Stimulated activated CD8-positive, alpha-beta memory T cell treated with anti-CD3 and anti-CD28 coated beads, Interleukin-15, amount 100 ng/mL, for 1 hour (primary cell): ENCODE results near the gene MAGEA11.
"Not testable (repeated sequence)": the region's sequence is repeated elsewhere in the genome, so short reads cannot be mapped to it uniquely, and the experiment has no call there.

Experiments used
- DNase-seq: peaks from one replicate; pipeline ENCODE4 v3.0.0-alpha.2; 2020; ENCODE audit warnings: low read depth

The MAGEA11 gene

DNA sequence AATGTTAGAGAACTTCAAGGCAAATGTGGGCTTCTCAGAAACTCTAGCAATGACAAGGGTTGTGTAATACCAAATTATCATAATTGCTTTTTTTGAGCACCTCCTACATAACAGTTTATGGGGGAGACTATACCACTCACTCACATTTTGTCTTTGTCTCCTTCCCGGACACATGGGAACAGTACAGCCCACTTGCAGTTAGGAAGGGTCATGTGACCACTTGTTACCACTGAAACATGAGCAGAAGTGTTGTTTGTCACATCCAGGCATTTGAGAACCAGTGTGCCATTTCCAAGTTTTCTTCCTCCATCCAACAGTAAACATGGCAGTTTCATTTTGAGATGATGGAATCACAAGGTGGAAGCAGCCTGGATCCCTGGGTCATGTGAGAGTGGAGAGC, 6.9 kb downstream of the MAGEA11 start:
- no peak for DNase-seq

- no peak for DNase-seq
These were observed 8.3 kb downstream of the MAGEA11 start for GRCh38 chrX:149720021-149720689.

DNA sequence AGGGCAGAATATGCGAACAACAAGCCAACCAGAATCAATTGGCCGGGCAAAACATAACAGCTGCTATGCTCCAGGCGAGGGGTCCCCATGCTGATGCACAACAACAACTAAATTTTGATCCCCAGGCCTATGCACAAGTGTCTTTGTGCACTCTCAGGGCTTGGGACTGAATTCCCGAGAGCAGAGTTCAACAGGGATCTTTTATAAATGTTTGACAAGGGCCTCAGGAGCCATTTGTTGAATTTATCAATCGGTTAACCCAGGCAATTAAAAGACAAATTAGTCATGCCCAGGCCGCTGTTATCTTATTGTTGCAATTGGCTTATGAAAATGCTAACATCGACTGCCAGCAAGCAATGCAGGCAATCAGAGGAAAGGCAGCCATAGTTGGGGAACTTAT, 9.4 kb downstream of the MAGEA11 start:
- DNase-seq = not testable (repeated sequence)

DNA sequence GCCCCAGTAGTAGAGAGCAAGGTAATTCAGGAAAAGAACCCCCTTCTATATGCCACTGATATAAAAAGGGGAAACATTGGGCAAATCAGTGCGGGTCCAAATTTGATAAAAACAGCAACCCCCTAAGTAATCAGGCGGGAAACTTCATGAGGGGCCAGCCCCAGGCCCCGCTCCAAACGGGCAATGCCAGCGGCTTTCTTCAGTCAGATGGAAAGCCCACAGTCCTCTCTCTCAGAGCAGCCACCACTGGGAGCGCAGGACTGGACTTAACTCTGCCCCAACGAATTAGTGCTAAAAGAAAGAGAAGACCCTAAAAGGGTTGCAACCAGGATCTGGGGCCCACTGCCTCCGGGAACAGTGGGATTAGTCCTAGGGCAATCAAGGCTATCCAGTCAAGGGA, 9.9 kb downstream of the MAGEA11 start:
- no peak for DNase-seq

- not testable (repeated sequence) for DNase-seq
These were observed 11.8 kb downstream of the MAGEA11 start for GRCh38 chrX:149723583-149724118.

DNA sequence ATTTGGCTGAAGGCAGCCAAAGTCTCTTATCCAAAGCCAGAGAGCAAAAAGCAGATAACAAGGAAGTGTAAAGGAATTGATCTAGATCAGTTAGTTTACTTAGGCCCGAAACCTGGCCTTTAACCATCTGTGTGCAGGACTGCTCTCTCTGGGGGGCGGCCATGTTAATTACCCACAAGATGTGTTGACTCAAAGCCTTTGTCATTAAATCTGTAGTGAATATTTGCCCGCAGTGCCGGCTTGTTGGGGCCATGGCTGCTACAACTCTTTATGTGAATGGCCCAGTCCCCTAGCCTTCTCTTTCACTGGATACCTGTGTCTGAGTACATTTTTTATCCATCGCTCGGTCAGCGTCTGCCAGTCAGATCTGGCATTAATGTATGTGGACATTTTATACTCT, 15.4 kb downstream of the MAGEA11 start:
- DNase-seq = not testable (repeated sequence)

GRCh38 chrX:149742269-149742668, 30.4 kb downstream of the MAGEA11 start:
- not testable (repeated sequence) for DNase-seq

DNA sequence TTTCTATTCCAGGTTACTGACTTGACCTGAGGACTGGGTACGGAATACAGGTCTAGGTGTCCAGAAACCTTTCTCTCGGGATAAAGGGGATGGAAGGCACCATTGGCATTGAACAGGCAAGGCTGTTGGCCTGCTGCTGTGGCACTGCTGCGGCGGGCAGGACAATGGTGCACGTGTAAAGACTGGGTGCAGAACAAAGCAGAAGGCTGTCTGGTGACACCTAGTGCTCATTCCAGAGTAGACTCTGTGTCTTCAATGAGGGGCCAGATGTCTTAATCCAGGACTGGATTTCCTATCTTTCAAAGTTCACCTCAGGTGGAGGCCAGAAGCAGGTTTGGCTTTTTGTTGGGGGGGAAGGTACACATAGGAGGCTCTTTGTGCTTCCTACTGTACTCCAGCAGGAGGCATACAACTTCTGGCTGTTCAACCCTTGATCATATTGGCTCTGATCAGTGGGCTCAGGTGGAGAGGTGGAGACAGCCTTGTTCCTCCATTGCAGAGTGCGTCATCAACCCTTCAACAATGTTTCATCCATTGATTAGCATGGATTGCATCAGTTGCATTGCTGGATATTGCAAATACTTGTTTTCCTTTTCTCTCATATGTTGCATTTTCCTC, 34.6 kb downstream of the MAGEA11 start:
- not testable (repeated sequence) for DNase-seq

GRCh38 chrX:149757206-149758067, 45.6 kb downstream of the MAGEA11 start:
- DNase-seq = no peak

GRCh38 chrX:149758068-149758714, 46.3 kb downstream of the MAGEA11 start:
- no peak for DNase-seq

- DNase-seq = not testable (repeated sequence)
These were observed 46.8 kb downstream of the MAGEA11 start for GRCh38 chrX:149758715-149759078.

- no peak for DNase-seq
These were observed 48.0 kb downstream of the MAGEA11 start for GRCh38 chrX:149759824-149760223.

GRCh38 chrX:149760965-149761364, 49.1 kb downstream of the MAGEA11 start:
- DNase-seq = no peak

GRCh38 chrX:149761858-149762674, 50.2 kb downstream of the MAGEA11 start:
- DNase-seq = not testable (repeated sequence)

DNA sequence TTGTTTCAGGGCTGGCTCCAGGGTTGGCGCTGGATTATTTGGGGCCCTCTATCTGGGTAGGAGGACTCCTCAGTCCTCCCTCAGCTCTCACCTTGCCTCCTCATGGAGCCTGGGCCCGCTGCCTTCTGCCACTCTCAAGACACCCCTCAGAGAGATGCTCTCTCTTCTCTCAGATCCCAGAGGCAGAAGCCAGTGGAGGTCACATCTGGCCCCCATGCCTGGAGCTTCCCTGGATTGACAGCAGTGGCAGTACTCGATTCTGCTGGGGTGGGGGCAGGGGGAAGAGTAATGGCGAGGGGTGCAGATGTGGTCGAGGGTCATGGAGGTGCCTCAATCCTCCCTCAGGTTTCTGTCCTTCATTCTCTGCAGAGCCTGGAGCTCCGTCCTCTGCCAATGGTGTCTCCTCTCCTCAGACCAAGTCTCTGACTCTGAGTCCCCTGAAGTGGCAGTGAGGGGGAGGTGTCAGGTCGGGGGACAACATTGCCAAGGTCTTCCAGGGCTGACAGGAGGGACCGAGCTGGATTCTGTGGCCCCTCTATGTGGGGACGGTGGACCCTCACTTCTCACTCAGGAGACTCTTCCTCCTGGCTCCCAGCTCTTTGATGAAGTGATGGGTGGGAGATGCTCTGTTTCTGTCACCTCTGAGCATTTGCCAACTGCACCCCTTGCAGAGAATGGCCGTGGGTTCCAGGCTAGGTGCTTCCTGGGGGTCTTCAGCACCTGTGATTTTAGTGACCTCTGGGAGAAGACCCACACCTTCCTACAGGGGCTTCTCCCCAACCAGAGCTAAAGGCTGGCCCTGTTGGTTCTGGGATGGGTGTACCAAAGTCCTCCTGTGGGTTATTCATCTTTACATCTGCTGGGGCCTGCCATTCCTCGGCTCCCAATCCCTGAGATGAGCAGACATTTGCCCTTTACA, 51.1 kb downstream of the MAGEA11 start:
- DNase-seq = no peak
